Measurements from ENCODE around the gene SORBS2. TPM values are rescaled to one million over a fixed set of nuclear protein-coding genes. Genes with fewer than 3 reads are reported as not detected.
"Not testable (repeated sequence)": the region's sequence is repeated elsewhere in the genome, so short reads cannot be mapped to it uniquely, and the experiment has no call there.

SORBS2 gene
- total RNA-seq, 1 experiment from 2014 or later: not detected

DNA sequence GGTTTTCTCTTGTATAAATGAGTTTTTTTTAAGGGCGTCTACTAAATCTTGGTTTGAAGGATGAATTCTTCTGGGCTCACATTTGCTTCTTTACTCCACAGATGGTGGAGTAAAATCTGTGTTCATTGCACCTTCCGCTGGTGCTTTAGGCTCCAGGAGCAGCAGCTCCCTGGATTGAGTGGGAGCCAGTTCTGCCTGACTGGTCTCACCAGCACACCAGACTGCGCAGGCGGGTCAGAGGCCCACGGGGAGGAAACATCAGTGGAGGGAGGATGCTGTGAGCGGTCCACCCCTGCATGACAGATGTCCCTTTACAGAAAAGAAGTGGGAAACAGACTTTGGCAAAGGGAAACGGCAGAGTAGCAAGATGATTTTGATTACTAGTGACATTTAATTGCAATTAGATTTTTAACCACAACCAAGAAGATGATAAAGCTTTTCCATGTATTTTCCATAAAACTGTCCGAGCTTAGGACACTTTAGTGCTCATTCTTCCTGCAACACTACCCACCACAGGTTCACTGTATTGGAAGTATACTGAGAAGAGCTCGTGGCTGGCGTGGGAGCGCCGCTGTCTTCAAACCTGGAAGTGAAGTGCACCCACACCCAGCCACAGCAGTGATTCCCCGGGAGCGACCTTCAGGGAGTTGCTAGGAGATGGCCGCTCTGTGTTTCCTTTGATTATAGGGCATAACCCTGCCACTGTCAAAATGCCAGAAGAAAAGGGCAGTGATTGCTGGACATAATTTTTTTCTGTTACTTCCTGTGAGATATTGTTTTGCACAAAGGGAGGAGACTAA is 95.2 kb downstream of the SORBS2 start:
- no peaks in the 10 kb centered on the region for H3K4me1 ChIP-seq
- H3K27ac ChIP-seq: no peak overlapping the region
- DNase-seq: no peak
- no peaks in the 10 kb centered on the region for H3K36me3 ChIP-seq
- H3K9me3 ChIP-seq (replicated peaks): no peaks in the 10 kb centered on the region
- no peak overlapping the region for H3K4me3 ChIP-seq
- H3K27me3 ChIP-seq: no peaks in the 10 kb centered on the region

GRCh38 chr4:185716141-185716551 is 95.8 kb downstream of the SORBS2 start:
- Histone ChIP-seq H3K27me3 (no peaks in the 10 kb centered on the region), H3K27ac (no peak overlapping the region), H3K9me3 (replicated peaks) (no peaks in the 10 kb centered on the region), H3K4me3 (no peak overlapping the region), H3K4me1 (no peaks in the 10 kb centered on the region), H3K36me3 (no peaks in the 10 kb centered on the region)
- no peak for DNase-seq

DNA sequence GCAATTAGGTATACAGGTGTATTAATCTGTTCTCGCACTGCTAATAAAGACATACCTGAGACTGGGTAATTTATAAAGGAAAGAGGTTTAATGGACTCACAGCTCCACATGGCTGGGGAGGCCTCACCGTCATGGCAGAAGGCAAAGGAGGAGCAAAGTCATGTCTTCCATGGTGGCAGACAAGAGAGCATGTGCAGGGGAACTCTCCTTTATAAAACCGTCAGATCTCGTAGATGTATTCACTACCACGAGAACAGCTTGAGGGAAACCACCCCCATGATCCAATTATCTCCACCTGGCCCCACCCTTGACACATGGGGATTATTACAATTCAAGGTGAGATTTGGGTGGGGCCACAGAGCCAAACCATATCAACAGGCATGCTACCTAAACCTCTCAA is 97.5 kb downstream of the SORBS2 start:
- H3K9me3 ChIP-seq (replicated peaks); H3K27me3 ChIP-seq; H3K4me1 ChIP-seq; DNase-seq; H3K27ac ChIP-seq; H3K4me3 ChIP-seq; H3K36me3 ChIP-seq: not testable (repeated sequence)

- Histone ChIP-seq H3K4me1 (no peaks in the 10 kb centered on the region), H3K36me3 (no peaks in the 10 kb centered on the region), H3K4me3 (no peak overlapping the region), H3K27ac (no peak overlapping the region), H3K27me3 (no peaks in the 10 kb centered on the region), H3K9me3 (replicated peaks) (no peaks in the 10 kb centered on the region)
- no peak for DNase-seq
Observed at GRCh38 chr4:185713731-185714130, 98.3 kb downstream of the SORBS2 start.

- Histone ChIP-seq H3K4me1 (no peaks in the 10 kb centered on the region), H3K9me3 (replicated peaks) (no peaks in the 10 kb centered on the region), H3K27me3 (no peaks in the 10 kb centered on the region), H3K27ac (no peak overlapping the region), H3K4me3 (no peak overlapping the region), H3K36me3 (no peaks in the 10 kb centered on the region)
- DNase-seq: no peak
Observed at GRCh38 chr4:185713272-185713671, 98.7 kb downstream of the SORBS2 start.

GRCh38 chr4:185712350-185713024 is 99.5 kb downstream of the SORBS2 start:
- no peaks in the 10 kb centered on the region for H3K27me3 ChIP-seq
- no peaks in the 10 kb centered on the region for H3K36me3 ChIP-seq
- DNase-seq: no peak
- no peak overlapping the region for H3K27ac ChIP-seq
- no peaks in the 10 kb centered on the region for H3K9me3 ChIP-seq (replicated peaks)
- no peak overlapping the region for H3K4me3 ChIP-seq
- no peaks in the 10 kb centered on the region for H3K4me1 ChIP-seq

DNA sequence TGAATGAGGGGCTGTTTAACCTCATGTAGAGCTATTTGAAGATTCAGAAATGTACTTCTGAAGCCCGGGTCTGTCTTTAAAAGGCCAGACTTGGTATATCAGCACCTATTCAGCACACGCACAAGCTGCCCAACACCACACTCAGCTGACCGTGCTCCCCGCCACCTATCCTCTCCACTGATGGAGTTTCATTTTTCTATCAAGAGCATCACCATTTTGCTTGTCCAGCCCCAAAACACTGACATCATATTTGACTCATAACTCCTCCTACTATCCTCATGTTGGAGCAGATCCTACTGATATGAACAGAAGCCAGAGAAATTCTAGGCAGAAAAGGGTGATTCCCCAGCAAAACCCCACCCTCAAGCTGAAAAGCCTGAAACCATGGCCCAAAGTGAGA is 100.3 kb downstream of the SORBS2 start:
- Histone ChIP-seq H3K9me3 (replicated peaks) (no peaks in the 10 kb centered on the region), H3K4me3 (no peak overlapping the region), H3K4me1 (no peaks in the 10 kb centered on the region), H3K27me3 (no peaks in the 10 kb centered on the region), H3K27ac (no peak overlapping the region), H3K36me3 (no peaks in the 10 kb centered on the region)
- DNase-seq: no peak

DNA sequence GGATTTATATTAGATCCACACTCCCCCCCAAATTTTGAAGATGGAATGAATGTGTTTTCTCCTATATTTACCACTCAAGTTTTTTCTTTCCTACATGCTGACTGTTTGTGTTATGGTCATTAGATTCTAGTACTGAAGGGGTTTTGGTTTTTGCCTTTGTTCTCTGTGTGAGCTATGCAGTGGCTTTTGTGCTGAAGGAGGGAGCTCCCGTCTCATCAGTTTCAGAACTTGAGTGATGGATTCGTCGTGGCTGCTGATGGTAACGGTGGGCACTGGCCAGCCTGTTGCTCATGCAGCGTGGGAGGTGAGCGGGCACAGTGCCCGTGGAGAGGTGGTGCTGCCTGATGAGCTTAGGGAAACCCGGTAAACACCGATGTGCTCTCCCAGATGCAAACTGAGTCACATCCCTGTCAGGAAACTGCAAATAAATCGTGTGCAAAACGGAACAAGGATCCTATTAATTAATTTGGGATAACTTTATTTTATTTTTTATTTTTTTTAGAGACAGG is 101.5 kb downstream of the SORBS2 start:
- H3K27me3 ChIP-seq: no peaks in the 10 kb centered on the region
- no peaks in the 10 kb centered on the region for H3K9me3 ChIP-seq (replicated peaks)
- no peak overlapping the region for H3K27ac ChIP-seq
- no peaks in the 10 kb centered on the region for H3K36me3 ChIP-seq
- no peaks in the 10 kb centered on the region for H3K4me1 ChIP-seq
- H3K4me3 ChIP-seq: no peak overlapping the region
- DNase-seq: no peak

DNA sequence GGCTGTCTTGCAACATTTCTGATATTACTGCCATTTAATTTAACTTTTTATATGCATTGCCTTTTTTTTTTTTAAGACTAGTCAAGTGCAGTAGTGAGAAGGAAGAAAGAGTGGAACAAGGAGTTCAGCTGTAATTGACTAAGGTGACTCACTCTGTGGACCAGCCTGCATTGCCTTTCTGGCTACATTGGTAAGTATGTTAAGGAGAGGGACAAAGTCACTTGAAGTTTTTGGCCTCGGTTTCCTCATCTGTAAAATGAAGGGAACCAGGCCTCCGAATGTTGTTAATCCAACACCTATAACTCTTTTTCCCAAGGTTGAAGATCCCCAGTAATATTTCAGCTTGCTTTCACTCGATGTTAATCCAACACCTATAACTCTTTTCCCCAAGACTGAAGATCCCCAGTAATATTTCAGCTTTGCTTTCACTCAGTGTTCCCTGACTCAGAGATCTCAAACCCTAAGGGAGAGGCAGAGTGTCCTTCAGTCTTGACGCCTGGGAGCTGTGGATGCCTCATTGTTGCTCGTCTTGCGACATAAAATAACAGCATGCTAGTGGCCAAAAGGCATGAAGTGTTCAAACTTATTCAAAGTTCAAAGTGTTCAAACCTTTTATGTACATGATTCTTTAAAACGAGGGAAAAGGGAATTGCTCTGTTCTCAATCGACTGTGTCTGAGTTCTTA is 102.0 kb downstream of the SORBS2 start:
- Histone ChIP-seq H3K4me1 (no peaks in the 10 kb centered on the region), H3K36me3 (no peaks in the 10 kb centered on the region), H3K4me3 (no peak overlapping the region), H3K27ac (no peak overlapping the region), H3K9me3 (replicated peaks) (no peaks in the 10 kb centered on the region), H3K27me3 (no peaks in the 10 kb centered on the region)
- DNase-seq: no peak

- DNase-seq: no peak
- H3K4me3 ChIP-seq: no peak overlapping the region
- no peaks in the 10 kb centered on the region for H3K36me3 ChIP-seq
- H3K27me3 ChIP-seq: no peaks in the 10 kb centered on the region
- no peaks in the 10 kb centered on the region for H3K4me1 ChIP-seq
- H3K27ac ChIP-seq: no peak overlapping the region
- H3K9me3 ChIP-seq (replicated peaks): no peaks in the 10 kb centered on the region
Observed at GRCh38 chr4:185708348-185708747, 103.6 kb downstream of the SORBS2 start.

- H3K9me3 ChIP-seq (replicated peaks); H3K36me3 ChIP-seq; DNase-seq; H3K4me3 ChIP-seq; H3K27me3 ChIP-seq; H3K27ac ChIP-seq; H3K4me1 ChIP-seq: not testable (repeated sequence)
Observed at GRCh38 chr4:185707622-185708021, 104.4 kb downstream of the SORBS2 start.

GRCh38 chr4:185702147-185702663 is 109.8 kb downstream of the SORBS2 start:
- Histone ChIP-seq H3K27ac (no peak overlapping the region), H3K27me3 (no peaks in the 10 kb centered on the region), H3K4me1 (no peaks in the 10 kb centered on the region), H3K36me3 (no peaks in the 10 kb centered on the region), H3K4me3 (no peak overlapping the region), H3K9me3 (replicated peaks) (no peaks in the 10 kb centered on the region)
- DNase-seq: no peak

DNA sequence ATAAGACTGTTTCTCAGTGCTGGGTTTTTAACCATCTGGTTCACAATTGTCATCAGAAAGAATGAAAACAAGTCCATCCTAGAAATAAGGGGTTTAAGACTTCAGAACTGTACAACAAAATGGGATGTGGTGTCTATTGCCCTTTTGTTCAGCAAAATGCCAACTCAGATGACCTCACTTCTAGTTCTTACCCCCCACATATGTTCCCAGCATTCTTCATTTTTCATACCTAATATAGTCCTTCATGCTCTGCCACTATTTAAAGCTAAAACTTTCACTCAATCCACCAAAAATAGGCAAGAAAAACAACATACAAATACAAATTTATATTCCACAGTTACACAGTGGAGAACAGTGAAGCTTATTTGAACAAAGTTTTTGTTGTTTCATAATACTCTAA is 111.4 kb downstream of the SORBS2 start:
- no peak overlapping the region for H3K27ac ChIP-seq
- no peaks in the 10 kb centered on the region for H3K36me3 ChIP-seq
- H3K27me3 ChIP-seq: no peaks in the 10 kb centered on the region
- no peaks in the 10 kb centered on the region for H3K9me3 ChIP-seq (replicated peaks)
- no peaks in the 10 kb centered on the region for H3K4me1 ChIP-seq
- no peak for DNase-seq
- no peak overlapping the region for H3K4me3 ChIP-seq

DNA sequence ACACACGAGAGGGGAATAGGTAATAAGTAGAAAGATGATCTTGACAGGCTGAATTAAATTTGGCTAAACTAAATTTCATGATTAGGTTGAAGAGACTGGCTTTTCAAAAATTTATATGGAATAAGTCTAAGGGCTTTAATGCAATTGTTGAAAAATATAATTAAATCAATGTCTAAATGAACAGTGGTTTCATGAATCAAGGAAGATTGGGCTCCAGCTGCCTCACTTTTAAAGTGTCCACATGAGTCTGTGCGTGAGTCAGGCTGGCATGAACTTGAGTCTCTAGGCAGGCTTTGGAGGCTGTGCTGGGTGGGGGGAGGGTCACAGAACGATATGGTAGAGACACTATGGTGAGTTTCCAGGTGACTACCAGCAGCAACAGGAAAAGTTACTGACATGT is 111.9 kb downstream of the SORBS2 start:
- Histone ChIP-seq H3K27ac (no peak overlapping the region), H3K4me1 (no peaks in the 10 kb centered on the region), H3K27me3 (no peaks in the 10 kb centered on the region), H3K36me3 (no peaks in the 10 kb centered on the region), H3K4me3 (no peak overlapping the region), H3K9me3 (replicated peaks) (no peaks in the 10 kb centered on the region)
- DNase-seq: no peak

- H3K4me1 ChIP-seq: no peaks in the 10 kb centered on the region
- no peaks in the 10 kb centered on the region for H3K36me3 ChIP-seq
- H3K4me3 ChIP-seq: no peak overlapping the region
- no peaks in the 10 kb centered on the region for H3K27me3 ChIP-seq
- DNase-seq: no peak
- H3K9me3 ChIP-seq (replicated peaks): no peaks in the 10 kb centered on the region
- no peak overlapping the region for H3K27ac ChIP-seq
Observed at GRCh38 chr4:185697488-185697887, 114.5 kb downstream of the SORBS2 start.

All from SJCRH30 (cell line).